Endothelial cell of hepatic sinusoid (primary cell): ENCODE measurements around the gene AP3D1.

Experiments used
- in situ Hi-C: cut with HindIII; loops from 2 replicates; pipeline ENCODE4 v1.10.0; 2017; ENCODE audit warnings: low sequenced_read_pairs

The AP3D1 gene

DNA sequence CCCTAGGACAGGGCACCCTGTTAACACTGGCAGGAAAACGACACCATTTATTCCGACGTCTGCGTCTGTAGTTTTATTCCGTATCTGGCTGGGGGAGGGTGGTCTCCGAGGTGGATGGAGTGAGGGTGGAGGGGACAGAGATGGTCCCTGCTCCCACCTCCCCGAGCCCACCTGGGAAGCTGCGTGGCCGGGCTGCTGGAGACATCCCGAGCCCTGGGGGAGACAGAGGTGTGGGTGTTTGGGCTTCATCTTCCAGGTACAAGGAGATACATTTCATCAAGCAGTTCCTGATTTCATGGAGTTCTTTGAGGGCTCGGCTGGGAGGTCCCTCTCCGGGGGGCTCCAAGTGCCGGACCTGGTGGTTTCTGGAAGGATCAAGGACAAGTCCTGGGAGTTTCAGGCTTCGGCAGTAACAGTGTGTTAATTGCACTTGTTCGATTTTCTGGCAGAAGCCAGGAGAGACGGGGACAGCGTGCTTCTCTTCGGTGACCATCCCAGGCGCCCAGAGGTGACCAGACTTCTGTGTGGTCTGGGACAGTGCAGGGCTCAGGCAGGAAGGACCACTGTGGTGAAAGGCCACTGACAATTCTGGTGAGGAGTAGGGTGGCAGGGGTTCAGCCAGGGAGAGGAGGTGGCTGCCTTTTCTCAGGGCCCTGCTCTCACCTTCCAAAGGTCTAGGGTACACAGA is 80.2 kb downstream of the AP3D1 start:
- in situ Hi-C loops: no loop called here

DNA sequence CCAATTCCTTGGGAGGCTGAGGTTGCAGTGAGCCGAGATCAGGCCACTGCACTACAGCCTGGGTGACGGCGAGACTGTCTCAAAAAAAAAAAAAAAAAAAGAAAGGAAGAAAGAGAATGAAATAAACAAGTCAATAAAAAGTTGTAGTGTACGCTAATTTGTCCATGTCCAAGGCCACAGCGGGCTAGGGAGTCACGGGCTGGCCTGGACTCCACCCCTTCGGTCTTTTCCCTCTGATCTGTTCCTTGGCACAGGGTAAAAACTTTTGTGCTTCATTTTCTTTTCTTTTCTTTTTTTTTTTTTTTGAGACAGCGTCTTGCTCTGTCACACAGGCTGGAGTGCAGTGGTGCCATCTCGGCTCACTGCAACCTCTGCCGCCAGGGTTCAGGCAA is 80.9 kb downstream of the AP3D1 start:
- in situ Hi-C loops: no loop called here

DNA sequence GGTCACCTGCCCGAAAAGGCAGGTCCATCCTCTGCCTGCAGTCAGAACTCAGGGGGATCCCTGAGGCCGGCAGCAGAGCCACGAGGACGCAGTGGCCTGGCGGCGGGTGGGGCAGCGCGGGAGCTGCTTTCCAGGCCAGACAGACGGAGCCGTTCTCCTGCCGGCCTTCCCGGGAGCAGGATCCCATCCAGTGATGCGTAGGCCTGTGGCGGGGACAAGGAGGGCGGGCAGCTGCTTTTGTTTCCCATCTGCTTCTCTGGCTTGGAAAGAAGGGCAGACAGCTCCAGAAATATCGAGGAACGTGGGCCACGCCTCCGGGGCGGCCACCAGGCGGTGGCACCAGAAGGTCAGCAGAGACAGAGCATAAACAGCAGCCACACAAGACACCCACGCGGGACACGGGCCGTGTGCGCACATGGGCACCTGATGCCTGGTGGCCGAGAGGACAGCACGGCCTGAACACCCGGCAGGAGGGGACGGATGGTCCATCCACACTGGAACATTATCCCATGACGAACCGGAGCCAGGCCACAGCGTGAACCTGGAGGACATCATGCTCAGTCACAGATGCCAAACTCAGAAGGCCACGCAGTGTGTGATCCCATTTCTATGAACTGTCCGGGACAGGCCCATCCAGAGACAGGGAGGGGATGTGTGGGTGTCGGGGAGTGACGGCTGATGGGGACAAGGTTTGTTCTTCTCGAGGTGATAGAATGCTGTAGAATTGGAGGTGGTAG is 86.4 kb downstream of the AP3D1 start:
- in situ Hi-C loops: loop anchor here (5.0 kb wide), 1 partner anchor 73 kb away; no protein-coding TSS in a partner anchor

DNA sequence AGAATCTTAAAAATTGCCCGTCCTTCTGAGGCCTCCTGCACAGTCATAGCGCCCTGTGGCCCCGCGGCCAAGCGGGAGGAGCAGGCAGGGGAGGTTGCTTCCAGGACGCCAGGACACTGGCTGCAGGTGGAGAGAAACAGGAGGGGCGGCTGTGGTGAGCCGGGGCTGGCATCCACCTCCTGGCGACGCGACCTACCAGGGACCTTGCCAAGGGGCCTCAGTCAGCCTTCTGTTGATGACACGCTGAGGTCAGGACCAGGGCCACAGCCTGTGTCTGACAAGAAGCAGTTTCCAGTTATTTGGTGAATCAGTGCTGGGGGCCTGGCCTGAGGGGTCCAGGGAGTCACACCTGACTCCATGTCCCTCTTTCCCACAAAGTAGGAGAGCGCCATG is 87.0 kb downstream of the AP3D1 start:
- in situ Hi-C loops: loop anchor here (5.0 kb wide), 1 partner anchor 72 kb away; no protein-coding TSS in a partner anchor

DNA sequence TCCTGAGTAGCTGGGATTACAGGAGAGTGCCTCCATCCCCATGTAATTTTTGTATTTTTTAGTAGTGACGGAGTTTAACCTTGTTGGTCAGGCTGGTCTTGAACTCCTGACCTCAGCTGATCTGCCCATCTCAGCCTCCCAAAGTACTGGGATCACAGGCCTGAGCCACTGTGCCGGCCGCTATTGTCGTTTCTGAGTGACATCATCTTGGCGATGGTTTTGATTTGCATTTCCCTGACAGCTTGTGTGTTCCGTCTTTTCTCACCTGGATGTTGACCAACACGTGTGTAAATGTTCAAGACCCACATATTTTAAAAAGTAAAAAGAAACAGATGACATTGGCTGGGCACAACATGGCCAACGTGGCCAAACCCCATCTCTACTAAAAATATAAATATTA is 87.5 kb downstream of the AP3D1 start:
- in situ Hi-C loops: loop anchor here (5.0 kb wide), 1 partner anchor 72 kb away; no protein-coding TSS in a partner anchor

DNA sequence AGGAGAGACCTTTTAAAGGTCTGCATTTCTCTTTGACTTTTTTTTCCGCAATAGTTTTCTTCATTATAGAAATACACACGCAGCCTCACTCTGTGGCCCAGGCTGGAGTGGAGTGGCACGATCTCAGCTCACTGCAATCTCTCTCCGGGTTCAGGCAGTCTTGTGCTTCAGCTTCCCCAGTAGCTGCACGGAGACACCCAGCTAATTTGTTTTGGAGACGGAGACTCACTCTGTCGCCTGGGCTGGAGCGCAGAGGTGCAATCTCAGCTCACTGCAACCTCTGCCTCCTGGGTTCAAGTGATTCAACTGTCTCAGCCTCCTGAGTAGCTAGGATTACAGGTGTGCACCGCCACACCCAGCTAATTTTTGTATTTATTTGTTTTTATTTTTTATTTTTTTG is 88.6 kb downstream of the AP3D1 start:
- in situ Hi-C loops: loop anchor here (5.0 kb wide), 1 partner anchor 70 kb away; no protein-coding TSS in a partner anchor

DNA sequence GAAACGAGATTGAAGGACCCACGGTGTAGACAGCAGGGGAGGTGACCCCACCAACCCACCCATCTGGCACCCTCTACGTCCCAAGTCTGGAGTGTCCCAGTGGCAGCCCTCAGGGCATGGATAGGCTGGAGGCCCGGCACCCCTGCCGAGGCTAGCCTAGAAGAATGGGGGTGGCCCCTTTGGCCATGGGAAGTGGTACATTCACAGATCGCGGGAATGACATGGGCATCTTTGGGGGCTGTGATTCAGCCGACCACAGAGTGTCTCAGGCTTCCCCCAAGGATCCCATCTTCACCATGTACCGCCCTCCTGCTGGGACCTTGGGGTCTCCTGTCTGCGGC is 89.0 kb downstream of the AP3D1 start:
- in situ Hi-C loops: loop anchor here (5.0 kb wide), 1 partner anchor 70 kb away; no protein-coding TSS in a partner anchor

DNA sequence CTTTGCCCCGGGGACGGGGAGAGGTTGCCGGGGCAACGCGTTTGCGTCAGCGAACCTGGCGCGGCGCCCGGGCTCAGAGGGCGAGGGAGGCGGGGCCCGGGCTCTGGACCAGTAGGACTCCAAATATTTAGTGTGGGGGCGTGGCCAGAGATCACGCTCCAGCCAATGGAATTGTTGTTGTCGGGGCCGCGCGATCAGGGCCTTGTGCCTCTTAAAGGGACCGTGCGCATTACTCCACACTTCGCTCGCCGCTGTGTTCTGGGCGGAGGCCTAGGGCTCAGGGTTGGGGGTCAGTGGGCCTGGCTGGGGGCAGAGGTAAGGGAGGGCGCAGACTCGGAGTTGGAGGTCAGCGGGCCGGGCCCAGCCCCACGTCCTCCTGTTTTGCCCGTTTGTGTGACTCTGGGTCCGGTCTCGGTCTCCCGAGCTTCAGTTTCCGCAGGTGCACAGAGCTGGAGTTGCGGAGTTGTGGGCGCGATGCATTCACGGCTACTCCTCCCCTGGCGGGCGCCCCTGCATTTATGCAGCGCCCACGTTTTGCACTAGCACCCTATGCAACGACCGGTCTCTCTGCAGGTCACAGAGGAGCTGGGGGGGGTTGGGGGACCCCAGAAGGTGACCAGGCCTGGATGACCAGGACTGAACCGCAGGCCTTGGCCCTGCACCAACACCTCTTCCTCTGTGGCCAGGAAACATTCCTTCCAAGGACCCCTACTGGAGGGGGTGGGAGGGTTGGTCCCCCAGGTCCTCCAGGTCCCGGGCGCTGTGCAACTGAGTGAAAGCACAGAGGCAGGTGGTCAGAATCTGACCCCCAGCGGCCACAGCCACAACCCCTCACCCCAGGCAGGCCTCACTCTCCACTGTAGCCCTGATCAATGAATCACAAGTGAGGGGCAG is 89.6 kb downstream of the AP3D1 start:
- in situ Hi-C loops: loop anchor here (5.0 kb wide), 1 partner anchor 69 kb away; no protein-coding TSS in a partner anchor

DNA sequence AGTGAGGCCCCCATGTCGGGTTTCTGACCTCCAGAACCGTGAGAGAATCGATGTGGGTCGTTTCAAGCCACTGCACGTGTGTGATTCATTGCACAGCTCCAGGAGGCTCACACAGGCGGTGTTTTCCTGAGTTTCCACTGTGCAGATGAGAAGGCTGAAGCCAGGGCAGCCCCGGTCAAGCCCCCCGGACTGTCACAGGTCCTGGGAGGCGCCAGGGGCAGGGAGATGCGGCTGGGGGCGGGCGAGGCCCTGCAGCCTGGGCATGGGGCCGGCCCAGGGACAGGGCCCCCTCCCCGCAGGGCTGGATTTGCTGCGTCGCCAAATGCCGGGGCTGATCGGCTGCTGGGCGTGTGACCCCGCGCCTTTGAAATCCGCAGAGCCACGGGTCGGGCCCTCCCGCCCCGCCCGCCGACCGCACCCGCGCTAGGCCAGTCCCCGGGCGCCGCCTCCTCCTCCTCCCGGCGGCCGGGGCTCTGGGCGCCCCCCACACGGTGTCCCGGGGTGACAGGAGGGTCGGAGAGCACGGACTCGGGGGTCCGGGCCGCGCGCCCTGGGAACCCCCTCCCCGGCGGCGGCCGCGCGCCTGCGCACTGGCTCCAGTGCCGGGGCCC is 90.4 kb downstream of the AP3D1 start:
- in situ Hi-C loops: loop anchor here (5.0 kb wide), 1 partner anchor 69 kb away; no protein-coding TSS in a partner anchor

DNA sequence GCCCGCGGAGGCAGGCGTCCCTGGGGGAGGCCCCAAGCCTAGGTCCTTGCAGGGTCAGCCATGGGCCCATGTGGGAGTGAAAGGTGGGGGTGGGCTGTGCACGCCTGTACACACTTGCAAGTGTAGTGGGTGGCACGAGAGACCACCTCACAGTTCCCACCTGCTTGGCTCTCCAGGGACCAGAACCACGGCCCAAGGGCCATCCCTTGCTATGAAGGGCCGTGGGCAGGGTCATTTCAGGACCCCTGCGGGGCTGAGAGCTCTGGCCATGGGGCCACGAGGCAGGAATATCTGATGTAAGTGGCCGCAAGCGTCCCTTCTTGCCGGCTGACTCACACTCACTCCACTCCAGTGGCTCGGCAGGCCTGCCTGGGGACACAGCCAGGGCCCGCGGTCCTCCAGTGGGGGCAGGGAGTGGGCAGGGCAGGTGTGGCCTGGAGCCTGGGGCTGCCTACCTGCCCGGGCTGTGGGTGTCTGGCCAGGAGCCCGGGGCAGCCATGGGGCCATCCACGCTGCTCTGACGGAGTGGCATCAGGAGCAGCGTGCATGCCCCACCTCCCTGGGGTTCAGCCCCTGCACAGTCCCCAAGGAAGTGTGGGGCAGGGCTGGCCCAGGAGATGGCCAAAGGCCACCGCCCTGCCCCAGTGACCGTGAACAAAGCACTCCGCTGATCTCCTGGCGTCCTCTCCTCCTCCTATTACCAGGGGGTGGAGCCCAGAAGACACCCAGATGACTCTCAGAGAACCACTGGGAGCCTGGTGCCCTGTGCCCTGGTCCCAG is 91.8 kb downstream of the AP3D1 start:
- in situ Hi-C loops: loop anchor here (5.0 kb wide), 1 partner anchor 67 kb away; no protein-coding TSS in a partner anchor

DNA sequence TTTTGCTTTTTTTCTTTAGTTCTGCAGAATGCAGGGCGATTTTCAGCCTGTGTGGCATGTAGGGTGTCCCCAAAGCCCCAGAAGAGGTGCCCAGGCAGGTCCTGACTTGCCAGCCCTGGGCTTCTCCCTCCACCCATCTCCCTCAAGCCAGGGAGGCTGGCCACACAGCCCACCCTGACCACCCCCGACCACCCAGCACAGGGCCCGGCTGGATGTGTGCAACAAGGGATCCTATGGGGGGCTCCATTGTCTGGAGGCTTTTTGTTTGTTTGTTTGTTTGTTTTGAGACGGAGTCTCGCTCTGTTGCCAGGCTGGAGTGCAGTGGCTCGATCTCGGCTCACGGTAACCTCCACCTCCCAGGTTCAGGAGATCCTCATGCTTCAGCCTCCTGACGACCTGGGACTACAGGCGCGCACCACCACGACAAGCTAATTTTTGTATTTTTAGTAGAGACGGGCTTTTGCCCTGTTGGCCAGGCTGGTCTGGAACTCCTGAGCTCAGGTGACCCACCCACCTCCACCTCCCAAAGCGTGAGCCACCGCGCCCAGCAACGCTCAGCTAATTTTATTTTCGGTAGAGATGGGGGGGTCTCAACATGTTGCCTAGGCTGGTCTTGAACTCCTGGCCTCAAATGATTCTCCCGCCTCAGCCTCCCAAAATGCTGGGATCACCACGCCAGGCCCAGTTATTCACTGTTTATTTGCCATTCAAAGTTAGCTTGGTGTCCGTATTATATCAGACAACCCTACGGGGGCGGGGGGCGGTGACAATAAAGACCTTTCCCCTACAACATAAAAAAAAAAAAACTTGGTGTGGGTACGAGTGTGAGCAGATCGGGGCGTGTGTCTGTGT is 92.6 kb downstream of the AP3D1 start:
- in situ Hi-C loops: no loop called here

DNA sequence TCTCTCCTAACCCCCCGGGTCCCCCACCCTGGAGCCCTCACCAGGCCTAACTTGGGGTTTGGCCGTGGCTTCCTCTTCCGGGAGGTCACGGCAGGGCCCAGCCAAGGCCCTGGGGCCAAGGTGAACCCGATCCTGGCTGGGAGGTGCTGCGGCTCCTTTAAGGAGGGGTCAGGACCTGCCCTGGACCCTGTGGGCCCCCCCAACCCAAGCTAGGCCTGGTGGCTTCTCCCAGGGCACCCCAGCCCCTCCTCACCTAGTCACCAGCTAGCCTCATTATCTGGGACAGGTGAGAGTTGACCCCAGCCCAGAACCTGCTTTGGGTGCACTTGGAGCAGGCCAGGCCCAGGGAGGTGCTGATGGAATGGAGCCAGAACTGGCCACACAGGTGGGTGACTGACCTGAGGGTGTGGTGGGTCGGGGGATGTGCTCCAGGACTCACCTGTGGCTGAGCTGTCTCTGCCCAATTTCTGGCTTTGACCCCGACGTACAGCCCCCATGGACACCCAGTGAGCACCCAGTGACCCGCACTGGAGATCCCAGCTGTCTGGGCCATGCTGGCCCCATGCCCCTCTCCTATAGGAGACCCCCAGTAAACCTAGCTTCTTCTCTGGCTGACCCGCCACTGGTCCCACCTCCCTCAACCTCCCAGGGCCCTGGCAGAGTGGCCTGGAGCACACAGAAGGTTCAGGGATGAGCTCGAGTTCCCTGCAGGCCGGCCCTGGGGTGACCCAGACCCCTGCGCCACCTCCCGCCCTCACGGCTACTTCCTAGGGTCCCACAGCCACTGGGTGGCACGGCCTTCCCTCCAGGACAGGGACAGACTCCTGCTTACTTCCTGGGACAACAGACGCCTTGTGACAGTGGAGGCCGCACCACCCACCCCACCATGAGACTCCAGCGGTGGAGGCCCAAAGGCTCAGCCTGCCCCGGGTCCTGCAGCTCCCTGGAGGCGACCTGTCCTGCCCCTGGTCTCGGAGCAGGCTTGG is 93.6 kb downstream of the AP3D1 start:
- in situ Hi-C loops: no loop called here

DNA sequence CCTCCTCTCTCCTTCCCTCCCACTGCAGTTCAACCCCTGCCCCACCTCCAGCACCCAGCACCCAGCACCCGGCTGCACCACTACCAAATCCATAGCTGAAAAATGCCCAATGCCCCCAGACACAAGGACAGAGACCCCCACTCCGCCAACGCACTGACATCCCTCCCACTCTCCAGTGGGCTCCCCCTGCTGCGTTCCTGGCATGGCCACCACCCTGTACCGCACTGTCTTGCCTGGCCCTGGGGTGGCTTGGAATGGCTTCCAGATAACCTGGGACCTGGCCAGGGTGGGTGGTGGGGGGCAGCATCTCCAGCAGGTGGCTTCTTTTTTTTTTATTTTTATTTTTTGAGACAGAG is 94.6 kb downstream of the AP3D1 start:
- in situ Hi-C loops: no loop called here

DNA sequence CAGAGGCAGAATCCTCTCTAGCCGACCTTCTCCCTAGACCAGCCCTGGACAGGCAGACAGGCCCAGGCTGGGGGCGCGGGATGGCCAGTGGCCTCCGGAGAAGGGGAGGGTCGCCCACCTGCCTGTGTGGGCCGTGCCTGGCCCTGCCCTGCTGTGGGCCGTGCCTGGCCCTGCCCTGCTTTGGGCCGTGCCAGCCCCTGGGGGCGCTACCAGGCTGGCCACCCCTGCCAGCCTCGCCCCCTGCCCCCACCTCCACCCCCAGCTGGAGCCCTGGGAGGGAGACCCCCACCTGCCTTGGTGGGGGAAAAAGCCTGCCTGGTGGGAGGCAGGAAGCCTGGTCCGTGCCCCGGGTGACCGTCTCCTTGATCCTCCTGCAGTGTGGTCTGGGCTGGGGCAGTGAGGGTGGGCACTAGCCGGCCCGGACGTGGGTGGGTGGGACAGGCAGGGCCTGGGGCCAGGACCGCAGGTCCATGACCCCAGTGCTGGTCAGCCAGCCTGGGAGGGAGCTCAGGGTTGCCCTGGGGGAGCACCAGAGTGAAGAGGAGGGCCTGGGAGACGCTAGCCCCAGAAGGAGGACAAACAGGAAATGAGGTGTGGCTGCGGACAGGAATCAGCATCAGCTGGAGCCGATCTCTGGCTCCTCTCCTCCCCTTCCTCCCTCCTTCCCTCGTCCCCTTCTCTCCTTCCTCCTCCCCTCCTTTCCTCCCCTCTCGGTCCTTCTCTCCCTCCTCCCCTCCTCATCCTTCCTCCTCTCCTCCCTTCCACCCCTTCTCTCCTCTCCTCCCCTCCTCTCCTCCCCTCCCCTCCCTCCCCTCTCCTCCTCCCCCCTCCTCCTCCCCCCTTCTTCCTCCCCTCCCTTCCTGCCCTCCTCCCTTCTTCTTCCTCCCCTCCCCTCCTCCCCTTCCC is 95.2 kb downstream of the AP3D1 start:
- in situ Hi-C loops: no loop called here

DNA sequence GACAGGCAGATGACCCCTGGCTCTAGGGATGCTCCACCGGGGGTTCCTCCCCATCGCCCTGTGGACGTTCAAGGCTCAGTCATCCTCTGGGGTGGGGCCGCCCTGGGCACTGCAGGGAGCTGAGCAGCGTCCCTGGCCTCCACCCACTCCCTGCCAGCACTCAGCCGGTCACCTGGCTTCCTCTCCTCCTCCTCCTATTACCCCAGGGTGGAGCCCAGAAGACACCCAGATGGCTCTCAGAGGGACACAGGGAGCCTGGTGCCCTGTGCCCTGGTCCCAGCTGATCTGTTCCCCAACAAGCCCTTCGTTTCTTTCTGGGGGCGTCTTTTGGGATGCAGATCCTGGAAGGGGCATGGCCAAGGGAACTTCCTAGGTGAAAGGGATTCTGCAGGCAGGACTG is 96.6 kb downstream of the AP3D1 start:
- in situ Hi-C loops: no loop called here

DNA sequence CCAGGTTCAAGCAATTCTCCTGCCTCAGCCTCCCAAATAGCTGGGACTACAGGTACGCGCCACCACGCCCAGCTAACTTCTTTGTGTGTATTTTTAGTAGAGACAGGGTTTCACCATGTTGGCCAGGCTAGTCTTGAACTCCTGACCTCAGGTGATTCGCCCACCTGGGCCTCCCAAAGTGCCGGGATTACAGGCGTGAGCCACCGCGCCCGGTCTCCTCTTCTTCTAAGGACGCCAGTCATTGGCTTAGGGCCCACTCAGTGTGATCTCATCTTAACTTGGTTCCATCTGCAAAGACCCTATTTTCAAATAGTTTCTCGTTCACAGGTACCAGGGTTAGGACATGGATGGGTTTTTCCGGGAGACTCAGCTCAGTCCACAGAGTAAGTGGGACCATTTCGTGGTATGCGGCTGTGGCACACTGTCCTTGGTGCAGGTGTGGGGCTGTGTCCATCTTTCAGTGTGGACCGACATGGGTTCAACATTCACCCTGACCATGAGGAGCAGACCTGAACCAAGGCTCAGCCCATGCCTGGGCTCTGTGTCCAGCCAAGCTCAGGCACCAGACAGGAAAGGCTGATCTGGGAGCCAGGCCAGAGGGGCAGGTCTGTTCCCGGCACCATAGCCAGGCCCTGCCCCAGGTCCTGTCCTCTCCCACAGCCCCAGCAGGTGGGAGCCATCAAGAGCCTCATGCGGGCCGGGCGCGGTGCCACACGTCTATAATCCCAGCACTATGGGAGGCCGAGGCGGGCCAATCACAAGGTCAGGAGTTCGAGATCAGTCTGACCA is 97.6 kb downstream of the AP3D1 start:
- in situ Hi-C loops: no loop called here
